K562 (cell line): Measurements from ENCODE around the gene MRPL10. TPM values are rescaled to one million over a fixed set of nuclear protein-coding genes. Genes with fewer than 3 reads are reported as not detected.

Source experiments
- NFE2 ChIP-seq: IDR thresholded peaks from 2 replicates; pipeline ENCODE4 v1.6.1; 2014; ENCODE audit warnings: antibody characterized with exemption, low read depth
- PCBP1 ChIP-seq: fragments of 200-400 bp; formaldehyde crosslinking; IDR thresholded peaks from 2 replicates; pipeline ENCODE4 v1.6.1; 2018; ENCODE audit warnings: mild to moderate bottlenecking, low read depth, low read length; ENCODE audit not compliant: poor library complexity, severe bottlenecking
- SAP30 ChIP-seq: fragments of 200-600 bp; sonication (generic); IDR thresholded peaks from 2 replicates; pipeline ENCODE4 v1.6.1; 2012; ENCODE audit warnings: borderline replicate concordance, low read depth, mild to moderate bottlenecking, moderate library complexity, low read length, control low read depth, inconsistent platforms; ENCODE audit not compliant: insufficient read depth, poor library complexity, severe bottlenecking
- TCF7L2 ChIP-seq: fragments of 150-350 bp; IDR thresholded peaks from 2 replicates; pipeline ENCODE4 v1.6.1; 2016; ENCODE audit warnings: low read depth, mild to moderate bottlenecking, low read length, moderate library complexity
- TEAD4 ChIP-seq, 2 experiments: sonication (generic) in 1 of 2; formaldehyde crosslinking in 1 of 2; IDR thresholded peaks; 2 replicates each; pipeline versions ENCODE4 v1.6.1 to v1.8.0; 2012 to 2022; ENCODE audit warnings: borderline replicate concordance in 1 of 2, inconsistent platforms in 1 of 2, low read length in 1 of 2, mild to moderate bottlenecking in 1 of 2, missing genetic modification reagents in 1 of 2
- ZNF395 ChIP-seq: fragments of 200-800 bp; sonication (Bioruptor generic); IDR thresholded peaks from 2 replicates; pipeline ENCODE4 v1.6.1; 2017; ENCODE audit warnings: missing genetic modification characterization, missing compliant biosample characterization
- polyA plus RNA-seq, 8 experiments: library from polyadenylated mRNA; depleted of rRNA in 4 of 8; stranded (reverse) in 5 of 8; unstranded in 3 of 8; fragments of >200 nt; fragmentation: Nextera tagmentation in 2 of 8; fragmentation: Illumina TruSeq in 1 of 8; extraction: Ambion mirVana in 2 of 8; extraction: Trizol in 1 of 8; gene quantifications; 2 replicates each; pipeline versions ENCODE4 v1.2.1 to v1.2.3, GENCODE V29; 2011 to 2014; ENCODE audit warnings: inconsistent platforms in 1 of 8, missing spikeins in 1 of 8
- total RNA-seq, 7 experiments: library from RNA; depleted of rRNA in 6 of 7; stranded (reverse); fragments of >200 nt in 6 of 7; fragmentation: Illumina TruSeq in 2 of 7; extraction: Trizol in 2 of 7; gene quantifications; 2 replicates each; pipeline versions ENCODE4 v1.2.1 to v1.2.3, GENCODE V29; 2011 to 2021; ENCODE audit warnings: low replicate concordance in 1 of 7
- TF ChIP-seq, protein P1 (sequence below): sonication (generic); formaldehyde crosslinking; IDR thresholded peaks from 2 replicates; pipeline ENCODE4 v1.8.0; 2023; ENCODE audit warnings: mild to moderate bottlenecking, missing genetic modification reagents
- TF ChIP-seq, protein P2 (sequence below): fragments of 250-450 bp; sonication (Bioruptor Pico); IDR thresholded peaks from 2 replicates; pipeline ENCODE4 v1.4.0; 2020
- TF ChIP-seq, protein P3 (sequence below): fragments of 450-650 bp; formaldehyde crosslinking; IDR thresholded peaks from 2 replicates; pipeline ENCODE4 v1.4.0; 2020; ENCODE audit warnings: mild to moderate bottlenecking, moderate library complexity

Gene MRPL10
- total and polyA plus RNA-seq, 9 of the 15 experiments (the other 6 are each of a cell fraction or from before 2014, with no cell fraction given) = 27.8 to 105 (median 67.3) TPM

GRCh38 chr17:47821424-47822391, 9.6 kb downstream of the MRPL10 start, which contains the start of gene OSBPL7 (continued):
- TF ChIP-seq, protein P1, sequence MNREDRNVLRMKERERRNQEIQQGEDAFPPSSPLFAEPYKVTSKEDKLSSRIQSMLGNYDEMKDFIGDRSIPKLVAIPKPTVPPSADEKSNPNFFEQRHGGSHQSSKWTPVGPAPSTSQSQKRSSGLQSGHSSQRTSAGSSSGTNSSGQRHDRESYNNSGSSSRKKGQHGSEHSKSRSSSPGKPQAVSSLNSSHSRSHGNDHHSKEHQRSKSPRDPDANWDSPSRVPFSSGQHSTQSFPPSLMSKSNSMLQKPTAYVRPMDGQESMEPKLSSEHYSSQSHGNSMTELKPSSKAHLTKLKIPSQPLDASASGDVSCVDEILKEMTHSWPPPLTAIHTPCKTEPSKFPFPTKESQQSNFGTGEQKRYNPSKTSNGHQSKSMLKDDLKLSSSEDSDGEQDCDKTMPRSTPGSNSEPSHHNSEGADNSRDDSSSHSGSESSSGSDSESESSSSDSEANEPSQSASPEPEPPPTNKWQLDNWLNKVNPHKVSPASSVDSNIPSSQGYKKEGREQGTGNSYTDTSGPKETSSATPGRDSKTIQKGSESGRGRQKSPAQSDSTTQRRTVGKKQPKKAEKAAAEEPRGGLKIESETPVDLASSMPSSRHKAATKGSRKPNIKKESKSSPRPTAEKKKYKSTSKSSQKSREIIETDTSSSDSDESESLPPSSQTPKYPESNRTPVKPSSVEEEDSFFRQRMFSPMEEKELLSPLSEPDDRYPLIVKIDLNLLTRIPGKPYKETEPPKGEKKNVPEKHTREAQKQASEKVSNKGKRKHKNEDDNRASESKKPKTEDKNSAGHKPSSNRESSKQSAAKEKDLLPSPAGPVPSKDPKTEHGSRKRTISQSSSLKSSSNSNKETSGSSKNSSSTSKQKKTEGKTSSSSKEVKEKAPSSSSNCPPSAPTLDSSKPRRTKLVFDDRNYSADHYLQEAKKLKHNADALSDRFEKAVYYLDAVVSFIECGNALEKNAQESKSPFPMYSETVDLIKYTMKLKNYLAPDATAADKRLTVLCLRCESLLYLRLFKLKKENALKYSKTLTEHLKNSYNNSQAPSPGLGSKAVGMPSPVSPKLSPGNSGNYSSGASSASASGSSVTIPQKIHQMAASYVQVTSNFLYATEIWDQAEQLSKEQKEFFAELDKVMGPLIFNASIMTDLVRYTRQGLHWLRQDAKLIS (CRISPR knock-in tag) = no peak
- TF ChIP-seq PCBP1 = no peak
- TF ChIP-seq, protein P2, sequence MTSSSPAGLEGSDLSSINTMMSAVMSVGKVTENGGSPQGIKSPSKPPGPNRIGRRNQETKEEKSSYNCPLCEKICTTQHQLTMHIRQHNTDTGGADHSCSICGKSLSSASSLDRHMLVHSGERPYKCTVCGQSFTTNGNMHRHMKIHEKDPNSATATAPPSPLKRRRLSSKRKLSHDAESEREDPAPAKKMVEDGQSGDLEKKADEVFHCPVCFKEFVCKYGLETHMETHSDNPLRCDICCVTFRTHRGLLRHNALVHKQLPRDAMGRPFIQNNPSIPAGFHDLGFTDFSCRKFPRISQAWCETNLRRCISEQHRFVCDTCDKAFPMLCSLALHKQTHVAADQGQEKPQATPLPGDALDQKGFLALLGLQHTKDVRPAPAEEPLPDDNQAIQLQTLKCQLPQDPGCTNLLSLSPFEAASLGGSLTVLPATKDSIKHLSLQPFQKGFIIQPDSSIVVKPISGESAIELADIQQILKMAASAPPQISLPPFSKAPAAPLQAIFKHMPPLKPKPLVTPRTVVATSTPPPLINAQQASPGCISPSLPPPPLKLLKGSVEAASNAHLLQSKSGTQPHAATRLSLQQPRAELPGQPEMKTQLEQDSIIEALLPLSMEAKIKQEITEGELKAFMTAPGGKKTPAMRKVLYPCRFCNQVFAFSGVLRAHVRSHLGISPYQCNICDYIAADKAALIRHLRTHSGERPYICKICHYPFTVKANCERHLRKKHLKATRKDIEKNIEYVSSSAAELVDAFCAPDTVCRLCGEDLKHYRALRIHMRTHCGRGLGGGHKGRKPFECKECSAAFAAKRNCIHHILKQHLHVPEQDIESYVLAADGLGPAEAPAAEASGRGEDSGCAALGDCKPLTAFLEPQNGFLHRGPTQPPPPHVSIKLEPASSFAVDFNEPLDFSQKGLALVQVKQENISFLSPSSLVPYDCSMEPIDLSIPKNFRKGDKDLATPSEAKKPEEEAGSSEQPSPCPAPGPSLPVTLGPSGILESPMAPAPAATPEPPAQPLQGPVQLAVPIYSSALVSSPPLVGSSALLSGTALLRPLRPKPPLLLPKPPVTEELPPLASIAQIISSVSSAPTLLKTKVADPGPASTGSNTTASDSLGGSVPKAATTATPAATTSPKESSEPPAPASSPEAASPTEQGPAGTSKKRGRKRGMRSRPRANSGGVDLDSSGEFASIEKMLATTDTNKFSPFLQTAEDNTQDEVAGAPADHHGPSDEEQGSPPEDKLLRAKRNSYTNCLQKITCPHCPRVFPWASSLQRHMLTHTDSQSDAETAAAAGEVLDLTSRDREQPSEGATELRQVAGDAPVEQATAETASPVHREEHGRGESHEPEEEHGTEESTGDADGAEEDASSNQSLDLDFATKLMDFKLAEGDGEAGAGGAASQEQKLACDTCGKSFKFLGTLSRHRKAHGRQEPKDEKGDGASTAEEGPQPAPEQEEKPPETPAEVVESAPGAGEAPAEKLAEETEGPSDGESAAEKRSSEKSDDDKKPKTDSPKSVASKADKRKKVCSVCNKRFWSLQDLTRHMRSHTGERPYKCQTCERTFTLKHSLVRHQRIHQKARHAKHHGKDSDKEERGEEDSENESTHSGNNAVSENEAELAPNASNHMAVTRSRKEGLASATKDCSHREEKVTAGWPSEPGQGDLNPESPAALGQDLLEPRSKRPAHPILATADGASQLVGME = no peak
- TF ChIP-seq TCF7L2 = no peak
- peak; percentile 9; the same call in 1 of the 2 replicates for TF ChIP-seq TEAD4 (IDR thresholded peaks at IDR 0.05; ENCODE audit: low read length)
- no peak for TF ChIP-seq TEAD4 (CRISPR knock-in tag; IDR thresholded peaks at IDR 0.05; ENCODE audit: borderline replicate concordance)
- no peak for TF ChIP-seq NFE2
- TF ChIP-seq SAP30 = peak; percentile 66
- TF ChIP-seq ZNF395 (CRISPR knock-in tag) = 0 out of 2 replicates have a peak, but pooled peaks have one; percentile 63
- TF ChIP-seq, protein P3, sequence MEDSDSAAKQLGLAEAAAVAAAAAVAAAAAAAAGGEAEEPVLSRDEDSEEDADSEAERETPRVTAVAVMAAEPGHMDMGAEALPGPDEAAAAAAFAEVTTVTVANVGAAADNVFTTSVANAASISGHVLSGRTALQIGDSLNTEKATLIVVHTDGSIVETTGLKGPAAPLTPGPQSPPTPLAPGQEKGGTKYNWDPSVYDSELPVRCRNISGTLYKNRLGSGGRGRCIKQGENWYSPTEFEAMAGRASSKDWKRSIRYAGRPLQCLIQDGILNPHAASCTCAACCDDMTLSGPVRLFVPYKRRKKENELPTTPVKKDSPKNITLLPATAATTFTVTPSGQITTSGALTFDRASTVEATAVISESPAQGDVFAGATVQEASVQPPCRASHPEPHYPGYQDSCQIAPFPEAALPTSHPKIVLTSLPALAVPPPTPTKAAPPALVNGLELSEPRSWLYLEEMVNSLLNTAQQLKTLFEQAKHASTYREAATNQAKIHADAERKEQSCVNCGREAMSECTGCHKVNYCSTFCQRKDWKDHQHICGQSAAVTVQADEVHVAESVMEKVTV (CRISPR knock-in tag) = no peak
